GM18858 (cell line): ENCODE results near the gene CD96.

Experiments
- ATAC-seq: cut with Tn5 transposase; IDR thresholded peaks from one replicate; pipeline ENCODE4 v1.9.1; 2021; ENCODE audit not compliant: unreplicated experiment

CD96 gene

GRCh38 chr3:111592143-111592542 is 50.1 kb downstream of the CD96 start:
- no peak for ATAC-seq

GRCh38 chr3:111592936-111593335 is 50.9 kb downstream of the CD96 start:
- no peak for ATAC-seq

- no peak for ATAC-seq
Measured at GRCh38 chr3:111593666-111594065, 51.7 kb downstream of the CD96 start.

GRCh38 chr3:111594205-111594604 is 52.2 kb downstream of the CD96 start:
- peak; percentile 67 for ATAC-seq

GRCh38 chr3:111594781-111595180 is 52.8 kb downstream of the CD96 start:
- ATAC-seq, result peak; percentile 8

GRCh38 chr3:111595232-111595631 is 53.2 kb downstream of the CD96 start, which contains the start of gene ZBED2:
ZBED2 (minus strand) TSS chr3:111595346; CDS start chr3:111594201, 1,145 bp downstream.
- peak; percentile 64 for ATAC-seq

GRCh38 chr3:111596328-111596727 is 54.3 kb downstream of the CD96 start:
- no peak for ATAC-seq

GRCh38 chr3:111598139-111598538 is 56.1 kb downstream of the CD96 start:
- ATAC-seq, result no peak

GRCh38 chr3:111598552-111598951 is 56.6 kb downstream of the CD96 start:
- ATAC-seq, result no peak

GRCh38 chr3:111601810-111602209 is 59.8 kb downstream of the CD96 start:
- no peak for ATAC-seq

- ATAC-seq, result peak; percentile 49
Measured at GRCh38 chr3:111603679-111604078, 61.7 kb downstream of the CD96 start.

GRCh38 chr3:111604119-111604518 is 62.1 kb downstream of the CD96 start:
- ATAC-seq, result peak; percentile 9

GRCh38 chr3:111605018-111605417 is 63.0 kb downstream of the CD96 start:
- ATAC-seq, result no peak

- ATAC-seq, result no peak
Measured at GRCh38 chr3:111605493-111605892, 63.5 kb downstream of the CD96 start.

GRCh38 chr3:111607240-111607920 is 65.4 kb downstream of the CD96 start:
- ATAC-seq, result no peak

- no peak for ATAC-seq
Measured at GRCh38 chr3:111608383-111608782, 66.4 kb downstream of the CD96 start.

GRCh38 chr3:111609700-111610099 is 67.7 kb downstream of the CD96 start:
- ATAC-seq, result no peak

GRCh38 chr3:111610189-111610588 is 68.2 kb downstream of the CD96 start:
- ATAC-seq, result peak; percentile 95

GRCh38 chr3:111610612-111611054 is 68.6 kb downstream of the CD96 start:
- peak; percentile 6 for ATAC-seq

GRCh38 chr3:111613294-111613693 is 71.3 kb downstream of the CD96 start:
- ATAC-seq, result no peak

GRCh38 chr3:111615880-111616279 is 73.9 kb downstream of the CD96 start:
- ATAC-seq, result no peak

- ATAC-seq, result peak; percentile 72
Measured at GRCh38 chr3:111616417-111617105, 74.6 kb downstream of the CD96 start.
